ENCODE measurements around the gene NMT1. TPM values are rescaled to one million over a fixed set of nuclear protein-coding genes. Genes with fewer than 3 reads are reported as not detected.

Gene NMT1
- total RNA-seq, 1 experiment from 2014 or later: 117 TPM

- no TSS peak for BruUV-seq (replicated peaks)
- Histone ChIP-seq H3K9me3 (ENCODE audit: low read length) (no peaks in the 10 kb centered on the region), H3K27me3 (ENCODE audit: low read length) (no peaks in the 10 kb centered on the region), H3K9ac (ENCODE audit: low read length) (no peak overlapping the region), H3K36me3 (ENCODE audit: low read depth, low read length) (peaks cover 12% of the 10 kb centered on the region; the same call in 1 of the 2 replicates), H3K4me2 (ENCODE audit: low read length) (no peak overlapping the region), H3K4me1 (ENCODE audit: insufficient read depth, low read length) (no peaks in the 10 kb centered on the region), H3K27ac (ENCODE audit: low read length) (no peak overlapping the region), H3F3A (ENCODE audit: low read length, unreplicated experiment) (no peaks in the 10 kb centered on the region), H2AFZ (ENCODE audit: low read length) (no peak overlapping the region), H3K4me3 (ENCODE audit: low read length) (no peak overlapping the region), H3K9me2 (replicated peaks; ENCODE audit: low read length) (no peaks in the 10 kb centered on the region), H3K79me2 (ENCODE audit: low read length) (0 out of 2 replicates have a peak, but pooled peaks cover 7% of the 10 kb centered on the region), H4K20me1 (ENCODE audit: low read length) (no peaks in the 10 kb centered on the region)
- TF ChIP-seq EZH2 (IDR thresholded peaks at IDR 0.05; ENCODE audit: low read length, unreplicated experiment) (no peak), CTCF (conservative IDR thresholded peaks at IDR 0.05; ENCODE audit: low read depth, low read length) (no peak), EZH2phosphoT487 (IDR thresholded peaks at IDR 0.05; ENCODE audit: borderline replicate concordance, low read length) (no peak)
- intact Hi-C loops (cut with micrococcal nuclease): no loop called here
- ChIA-PET POLR2A (ENCODE audit: unreplicated experiment) (no interaction called here), CTCF (no interaction called here)
- ATAC-seq (no peak), DNase-seq (no peak)
Measured at GRCh38 chr17:45034599-45034998, 26.5 kb upstream of the NMT1 start.

- DNase-seq (no peak), ATAC-seq (no peak)
- Histone ChIP-seq H3K4me1 (ENCODE audit: insufficient read depth, low read length) (no peaks in the 10 kb centered on the region), H3K4me3 (ENCODE audit: low read length) (no peak overlapping the region), H3K79me2 (ENCODE audit: low read length) (0 out of 2 replicates have a peak, but pooled peaks cover 7% of the 10 kb centered on the region), H2AFZ (ENCODE audit: low read length) (no peak overlapping the region), H3K27ac (ENCODE audit: low read length) (no peak overlapping the region), H3K9me2 (replicated peaks; ENCODE audit: low read length) (no peaks in the 10 kb centered on the region), H3K27me3 (ENCODE audit: low read length) (no peaks in the 10 kb centered on the region), H4K20me1 (ENCODE audit: low read length) (no peaks in the 10 kb centered on the region), H3K9ac (ENCODE audit: low read length) (no peak overlapping the region), H3F3A (ENCODE audit: low read length, unreplicated experiment) (no peaks in the 10 kb centered on the region), H3K4me2 (ENCODE audit: low read length) (no peak overlapping the region), H3K36me3 (ENCODE audit: low read depth, low read length) (peaks cover 12% of the 10 kb centered on the region; the same call in 1 of the 2 replicates), H3K9me3 (ENCODE audit: low read length) (no peaks in the 10 kb centered on the region)
- ChIA-PET CTCF (no interaction called here), POLR2A (ENCODE audit: unreplicated experiment) (no interaction called here)
- TF ChIP-seq CTCF (conservative IDR thresholded peaks at IDR 0.05; ENCODE audit: low read depth, low read length): no peak
- no peak for TF ChIP-seq EZH2phosphoT487 (IDR thresholded peaks at IDR 0.05; ENCODE audit: borderline replicate concordance, low read length)
- no peak for TF ChIP-seq EZH2 (IDR thresholded peaks at IDR 0.05; ENCODE audit: low read length, unreplicated experiment)
- intact Hi-C loops (cut with micrococcal nuclease): no loop called here
- no TSS peak for BruUV-seq (replicated peaks)
Measured at GRCh38 chr17:45035848-45036247, 25.3 kb upstream of the NMT1 start.

- ATAC-seq (no peak), DNase-seq (no peak)
- Histone ChIP-seq H3K9me3 (ENCODE audit: low read length) (no peaks in the 10 kb centered on the region), H3K9me2 (replicated peaks; ENCODE audit: low read length) (no peaks in the 10 kb centered on the region), H3K27ac (ENCODE audit: low read length) (no peak overlapping the region), H3K79me2 (ENCODE audit: low read length) (0 out of 2 replicates have a peak, but pooled peaks cover 7% of the 10 kb centered on the region), H3K9ac (ENCODE audit: low read length) (no peak overlapping the region), H4K20me1 (ENCODE audit: low read length) (no peaks in the 10 kb centered on the region), H3K4me2 (ENCODE audit: low read length) (no peak overlapping the region), H3K4me3 (ENCODE audit: low read length) (no peak overlapping the region), H3K27me3 (ENCODE audit: low read length) (no peaks in the 10 kb centered on the region), H2AFZ (ENCODE audit: low read length) (no peak overlapping the region), H3K36me3 (ENCODE audit: low read depth, low read length) (peaks cover 10% of the 10 kb centered on the region; the same call in 1 of the 2 replicates), H3K4me1 (ENCODE audit: insufficient read depth, low read length) (no peaks in the 10 kb centered on the region), H3F3A (ENCODE audit: low read length, unreplicated experiment) (no peaks in the 10 kb centered on the region)
- ChIA-PET CTCF (no interaction called here), POLR2A (ENCODE audit: unreplicated experiment) (interaction anchor here (0.6 kb wide), 1 partner anchor 33 kb away, joined by 3 read pairs; no protein-coding TSS in a partner anchor)
- intact Hi-C loops (cut with micrococcal nuclease): no loop called here
- no peak for TF ChIP-seq EZH2 (IDR thresholded peaks at IDR 0.05; ENCODE audit: low read length, unreplicated experiment)
- no peak for TF ChIP-seq EZH2phosphoT487 (IDR thresholded peaks at IDR 0.05; ENCODE audit: borderline replicate concordance, low read length)
- BruUV-seq (replicated peaks): no TSS peak
Measured at GRCh38 chr17:45036691-45037090, 24.4 kb upstream of the NMT1 start.

Data from PC-3 (cell line).